ENCODE measurements around the gene SLC25A22.

Gene SLC25A22

DNA sequence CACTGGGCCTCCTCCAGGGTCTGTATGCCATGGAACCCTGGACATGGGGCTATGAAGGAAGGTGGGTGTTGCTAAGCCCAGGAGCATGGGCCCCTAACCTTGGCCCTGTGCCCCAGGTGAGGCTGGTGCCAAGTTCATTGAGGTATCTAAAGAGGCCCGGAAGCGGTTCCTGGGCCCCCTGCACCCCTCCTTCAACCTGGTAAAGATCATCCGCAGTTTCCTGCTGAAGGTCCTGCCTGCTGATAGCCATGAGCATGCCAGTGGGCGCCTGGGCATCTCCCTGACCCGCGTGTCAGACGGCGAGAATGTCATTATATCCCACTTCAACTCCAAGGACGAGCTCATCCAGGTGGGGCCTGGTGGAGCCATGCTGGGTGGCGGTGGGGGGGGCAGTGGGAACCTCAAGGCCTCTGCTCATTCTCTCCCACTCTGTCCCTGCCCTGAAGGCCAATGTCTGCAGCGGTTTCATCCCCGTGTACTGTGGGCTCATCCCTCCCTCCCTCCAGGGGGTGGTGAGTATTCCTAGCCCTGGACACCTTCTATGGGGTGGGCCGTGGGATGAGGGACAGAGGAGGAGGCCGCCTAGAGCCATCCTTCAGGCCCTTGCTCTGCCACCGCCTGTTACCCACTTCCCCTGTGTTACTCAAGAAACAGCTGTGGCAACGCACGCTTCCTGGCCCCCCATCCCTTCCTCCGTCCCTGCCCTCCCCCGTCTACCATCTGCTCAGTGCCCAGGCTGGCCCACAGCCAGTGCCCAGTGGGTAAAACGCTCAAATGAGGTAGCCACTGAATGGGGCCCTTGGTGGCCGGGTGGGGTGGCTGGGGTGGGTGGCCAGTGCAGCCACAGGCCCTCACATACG, 23.7 kb upstream of the SLC25A22 start:
- DNase-seq (ENCODE audit: low read depth), result no peak

DNA sequence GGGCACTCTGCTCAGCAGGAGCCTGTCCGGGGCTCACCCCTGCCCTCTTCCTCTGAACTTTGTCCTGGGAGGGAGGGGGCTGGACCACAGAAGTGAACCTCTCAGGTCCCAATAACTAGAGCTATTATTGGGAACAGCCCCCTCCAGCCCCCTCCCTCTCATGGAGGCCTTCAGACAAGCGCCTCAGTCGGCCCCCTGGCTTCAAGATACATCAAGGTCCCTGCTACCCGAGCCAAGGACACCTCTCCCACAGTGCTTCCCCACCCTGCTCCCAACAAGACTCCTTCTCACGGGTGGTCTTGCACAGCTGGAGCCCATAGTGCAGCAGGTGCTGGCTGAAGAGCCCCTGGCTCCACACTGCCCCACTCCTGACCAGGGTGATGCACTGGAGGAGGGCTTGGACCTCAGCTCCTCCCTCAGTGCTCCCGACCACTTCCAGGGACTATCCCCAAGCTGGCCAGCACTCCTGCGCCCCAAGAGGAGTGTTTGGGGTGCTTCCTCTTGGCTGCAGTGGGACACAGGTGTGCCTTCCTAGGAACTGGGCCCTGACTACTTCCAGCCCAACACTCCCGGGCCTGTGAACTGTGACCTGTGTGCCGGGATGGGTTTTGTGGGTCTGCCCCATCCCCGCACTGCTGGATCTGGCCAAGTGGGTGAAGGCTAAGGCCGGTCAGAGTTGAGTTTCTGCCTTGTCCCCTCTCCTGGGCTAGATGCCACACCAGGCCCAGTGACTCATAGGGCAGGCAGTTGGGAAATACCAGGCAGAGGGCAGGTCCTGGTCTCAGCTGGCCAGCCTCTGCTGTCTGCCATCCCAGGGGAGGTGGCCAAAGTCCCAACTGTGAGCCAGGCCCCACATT, 22.8 kb upstream of the SLC25A22 start:
- DNase-seq (ENCODE audit: low read depth), result no peak

DNA sequence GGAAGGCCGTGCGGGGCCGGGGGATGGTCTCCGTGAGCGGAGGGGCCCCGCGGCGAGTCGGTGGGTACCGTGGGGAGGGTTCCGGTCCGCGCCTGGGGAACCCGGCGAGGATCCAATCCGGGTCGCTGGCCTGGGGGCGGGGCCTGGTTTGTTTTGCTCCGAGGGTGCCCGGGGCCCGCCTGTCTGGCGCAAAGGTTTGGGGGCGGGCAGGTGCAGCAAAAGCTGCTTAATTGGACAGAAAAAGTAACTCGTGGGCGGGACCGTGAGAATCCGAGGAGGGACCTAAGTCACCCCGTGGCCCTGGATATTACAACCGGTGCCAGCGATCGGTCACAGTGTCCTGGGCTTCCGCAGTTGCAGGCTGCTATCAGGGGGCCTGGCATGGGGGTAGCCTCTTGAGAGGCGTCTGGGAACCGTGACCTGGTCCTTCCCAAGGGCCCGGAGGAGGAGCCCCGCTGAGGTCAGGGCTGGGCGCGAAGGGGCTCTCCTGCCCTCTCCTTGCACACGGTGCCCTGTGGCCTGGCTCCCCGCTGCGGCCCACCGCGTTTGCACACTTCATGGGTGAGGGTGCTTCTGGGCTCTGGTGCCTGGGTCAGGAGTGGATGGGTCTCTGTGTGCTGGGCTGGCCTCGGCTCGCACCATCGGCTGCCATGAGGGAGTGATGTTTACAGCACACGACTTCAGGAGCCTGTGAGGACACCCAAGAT, 22.0 kb upstream of the SLC25A22 start:
- DNase-seq (ENCODE audit: low read depth), result no peak

DNA sequence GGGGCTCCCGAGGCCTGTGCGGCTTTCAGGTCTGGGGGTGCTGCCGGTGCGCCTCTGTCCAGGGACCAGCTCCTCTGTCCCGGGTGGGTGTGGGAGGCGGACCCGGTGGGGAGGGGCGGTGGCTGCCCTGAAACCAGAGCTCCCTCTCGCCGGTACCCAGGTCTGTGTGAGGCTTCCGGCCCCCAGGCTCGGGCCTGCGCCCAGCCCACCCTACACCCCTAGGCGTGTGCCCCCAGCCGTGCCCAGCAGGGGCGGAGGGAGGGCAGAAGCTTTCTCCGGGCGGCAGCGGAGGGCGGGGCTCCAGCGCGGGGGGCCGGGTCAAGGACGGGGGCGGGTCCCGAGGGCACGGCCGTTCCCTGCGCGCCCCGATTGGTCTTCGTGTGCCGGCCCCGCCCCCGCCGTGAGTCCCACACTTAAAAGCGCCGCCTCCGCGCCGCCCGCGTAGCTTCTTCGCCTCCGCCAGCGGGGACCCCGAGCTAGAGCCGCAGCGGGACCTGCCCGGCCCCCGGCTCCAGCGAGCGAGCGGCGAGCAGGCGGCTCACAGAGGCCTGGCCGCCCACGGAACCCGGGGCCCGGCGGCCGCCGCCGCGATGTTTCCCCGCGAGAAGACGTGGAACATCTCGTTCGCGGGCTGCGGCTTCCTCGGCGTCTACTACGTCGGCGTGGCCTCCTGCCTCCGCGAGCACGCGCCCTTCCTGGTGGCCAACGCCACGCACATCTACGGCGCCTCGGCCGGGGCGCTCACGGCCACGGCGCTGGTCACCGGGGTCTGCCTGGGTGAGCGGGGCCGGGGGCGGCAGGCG, 21.2 kb upstream of the SLC25A22 start:
- DNase-seq (ENCODE audit: low read depth), result peak; percentile 65

DNA sequence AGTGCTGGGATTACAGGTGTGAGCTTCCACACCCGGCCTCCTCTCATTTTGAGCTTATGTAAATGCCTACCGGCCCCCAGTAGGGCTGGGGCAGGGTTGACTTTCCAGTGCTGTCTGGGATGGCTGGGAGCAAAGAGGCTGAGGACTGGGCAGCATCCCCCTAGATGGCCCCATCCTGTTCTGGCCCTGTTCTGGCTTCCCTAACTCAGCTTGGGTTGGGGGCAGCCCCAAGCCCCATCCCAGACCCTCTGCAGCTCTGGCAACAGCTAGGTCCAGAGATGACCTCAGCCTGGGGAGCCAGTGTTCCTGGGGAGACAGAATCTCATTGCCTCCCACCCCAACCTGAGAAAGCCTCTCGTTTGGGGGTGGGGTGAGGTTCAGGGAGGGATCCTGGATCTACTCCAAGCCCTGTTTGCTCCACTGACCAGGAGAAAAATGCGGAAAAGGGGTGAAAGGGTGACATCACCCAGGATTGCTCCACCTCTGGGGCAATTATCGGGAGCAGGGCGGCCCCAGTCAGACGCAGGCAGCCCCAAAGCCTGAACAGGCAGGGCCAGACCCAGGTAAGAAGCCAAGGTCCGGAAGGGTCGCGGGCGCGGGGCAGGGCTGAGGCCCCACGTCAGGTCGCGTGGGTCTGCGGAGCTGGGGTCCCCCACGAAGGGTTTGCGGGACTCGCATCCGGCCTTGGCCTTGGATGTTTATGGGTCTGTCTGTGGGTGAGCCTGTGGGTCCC, 20.5 kb upstream of the SLC25A22 start, which contains the start of gene PNPLA2:
PNPLA2 (plus strand) TSS at position 519 of the 733 bp plus-strand sequence. CDS start 805 bp downstream, outside the sequence.
- DNase-seq (ENCODE audit: low read depth), result no peak

DNA sequence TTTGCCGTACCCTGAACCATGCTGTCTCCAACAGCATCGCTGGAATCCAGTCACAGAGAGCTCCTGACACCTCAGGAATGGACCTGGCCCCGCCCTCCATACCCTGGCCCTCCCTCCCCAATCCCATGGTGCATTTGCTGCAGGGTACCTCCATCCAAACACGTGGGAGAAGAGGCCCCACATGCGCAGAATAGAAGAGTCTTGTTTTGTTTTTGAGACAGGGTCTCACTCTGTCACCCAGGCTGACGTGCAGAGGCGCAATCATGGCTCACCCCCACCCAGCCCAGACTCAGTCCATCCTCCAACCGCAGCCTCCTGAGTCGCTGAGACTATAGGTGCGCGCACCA, 18.3 kb upstream of the SLC25A22 start:
- no peak for DNase-seq (ENCODE audit: low read depth)

DNA sequence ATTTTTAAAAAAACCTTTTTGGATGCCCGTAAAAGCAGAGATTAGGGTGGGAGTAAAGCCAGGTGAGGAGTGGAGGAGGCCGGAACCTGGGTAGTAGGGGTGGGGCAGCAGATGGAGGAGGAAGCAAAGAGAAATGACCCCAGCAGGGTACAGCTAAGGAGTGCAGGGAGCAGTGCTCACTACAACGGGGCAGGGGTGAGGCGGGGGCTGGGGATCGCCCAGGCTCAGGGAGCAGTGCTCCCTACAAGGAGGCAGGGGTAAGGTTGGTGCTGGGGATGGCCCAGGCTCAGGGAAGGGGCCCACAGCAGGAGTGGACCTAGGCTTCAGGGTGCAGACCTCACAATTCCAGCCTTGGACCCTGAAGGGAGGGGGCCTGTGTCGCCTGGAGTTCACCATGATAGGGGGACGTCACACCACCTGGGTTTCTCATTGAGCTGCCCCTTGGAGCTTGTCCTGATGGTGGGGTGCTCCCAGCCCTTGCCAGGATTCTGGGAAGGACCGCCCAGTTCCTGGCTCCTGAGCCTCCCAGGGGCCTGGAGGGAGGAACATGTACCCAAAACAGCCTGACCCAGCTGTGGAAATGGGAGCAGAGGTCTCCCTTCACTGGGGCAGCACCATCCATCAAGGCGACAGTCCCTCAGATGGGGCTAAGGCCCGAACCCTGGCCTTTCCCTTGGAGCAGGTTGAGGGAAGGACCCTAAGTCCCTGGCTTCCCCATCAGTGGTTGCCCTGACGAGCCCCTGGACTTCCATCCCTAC, 17.8 kb upstream of the SLC25A22 start:
- DNase-seq (ENCODE audit: low read depth), result no peak

DNA sequence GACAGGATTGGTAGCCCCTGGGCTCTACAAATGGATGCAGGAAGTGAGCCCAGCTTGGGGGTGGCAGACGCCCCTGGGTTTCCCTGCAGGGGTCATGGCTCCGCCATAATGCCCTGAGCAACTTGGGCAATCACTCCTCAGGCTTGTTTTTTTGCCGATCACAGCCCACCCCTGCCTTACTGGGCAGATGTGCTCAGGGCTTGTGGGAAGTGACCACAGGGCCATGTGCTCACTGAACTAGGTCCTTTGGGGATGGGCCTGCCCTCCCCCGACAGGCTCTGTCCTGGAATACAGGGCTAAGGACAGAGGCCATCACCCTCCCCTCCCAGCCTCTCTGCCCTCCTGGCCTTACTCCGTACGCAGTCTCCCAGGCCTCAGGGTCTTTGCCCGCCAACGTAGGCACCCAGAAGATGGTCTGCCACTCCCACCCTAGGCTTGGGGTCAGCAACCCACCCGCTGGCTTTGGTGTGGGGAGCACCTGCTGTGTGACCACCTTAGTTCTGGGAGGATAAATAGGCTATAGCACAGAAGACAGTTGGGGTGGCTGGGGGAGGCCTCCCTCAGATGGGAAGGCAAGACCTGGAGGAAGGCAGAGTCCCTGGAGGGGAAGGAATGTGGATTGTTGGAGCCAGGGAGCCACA, 15.5 kb upstream of the SLC25A22 start:
- DNase-seq (ENCODE audit: low read depth), result no peak

DNA sequence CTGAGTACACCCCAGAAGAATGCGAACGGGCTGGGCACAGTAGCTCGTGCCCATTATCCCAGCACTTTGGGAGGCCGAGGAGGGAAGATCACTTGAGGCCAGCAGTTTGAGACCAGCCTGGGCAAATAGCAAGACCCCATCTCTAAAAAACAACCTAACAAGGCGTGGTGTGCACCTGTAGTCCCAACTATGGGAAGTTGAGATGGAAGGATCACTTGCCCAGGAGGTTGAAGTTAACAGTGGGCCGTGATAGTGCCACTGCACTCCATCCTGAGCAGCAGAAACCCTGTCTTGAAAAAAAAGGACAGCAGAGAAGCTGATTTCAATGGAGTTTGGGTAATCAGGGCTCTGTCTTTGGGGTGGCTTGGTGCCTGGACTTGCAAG, 15.0 kb upstream of the SLC25A22 start:
- no peak for DNase-seq (ENCODE audit: low read depth)

DNA sequence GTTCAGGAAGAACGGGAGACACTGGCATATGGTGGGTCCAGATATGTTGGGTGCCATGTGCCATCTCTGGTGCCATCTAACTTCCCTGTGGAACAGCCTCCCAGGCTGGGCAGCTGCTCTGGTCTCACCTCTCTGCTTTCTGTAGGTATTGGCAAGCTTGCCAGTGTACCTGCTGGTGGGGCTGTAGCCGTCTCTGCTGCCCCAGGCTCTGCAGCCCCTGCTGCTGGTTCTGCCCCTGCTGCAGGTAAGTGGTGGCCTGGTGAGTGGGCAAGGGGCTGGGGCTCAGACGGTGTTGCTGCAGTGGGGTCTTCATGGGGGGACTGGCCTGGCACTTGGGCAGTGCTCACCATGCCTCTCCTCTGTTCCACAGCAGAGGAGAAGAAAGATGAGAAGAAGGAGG, 14.3 kb upstream of the SLC25A22 start:
- no peak for DNase-seq (ENCODE audit: low read depth)

DNA sequence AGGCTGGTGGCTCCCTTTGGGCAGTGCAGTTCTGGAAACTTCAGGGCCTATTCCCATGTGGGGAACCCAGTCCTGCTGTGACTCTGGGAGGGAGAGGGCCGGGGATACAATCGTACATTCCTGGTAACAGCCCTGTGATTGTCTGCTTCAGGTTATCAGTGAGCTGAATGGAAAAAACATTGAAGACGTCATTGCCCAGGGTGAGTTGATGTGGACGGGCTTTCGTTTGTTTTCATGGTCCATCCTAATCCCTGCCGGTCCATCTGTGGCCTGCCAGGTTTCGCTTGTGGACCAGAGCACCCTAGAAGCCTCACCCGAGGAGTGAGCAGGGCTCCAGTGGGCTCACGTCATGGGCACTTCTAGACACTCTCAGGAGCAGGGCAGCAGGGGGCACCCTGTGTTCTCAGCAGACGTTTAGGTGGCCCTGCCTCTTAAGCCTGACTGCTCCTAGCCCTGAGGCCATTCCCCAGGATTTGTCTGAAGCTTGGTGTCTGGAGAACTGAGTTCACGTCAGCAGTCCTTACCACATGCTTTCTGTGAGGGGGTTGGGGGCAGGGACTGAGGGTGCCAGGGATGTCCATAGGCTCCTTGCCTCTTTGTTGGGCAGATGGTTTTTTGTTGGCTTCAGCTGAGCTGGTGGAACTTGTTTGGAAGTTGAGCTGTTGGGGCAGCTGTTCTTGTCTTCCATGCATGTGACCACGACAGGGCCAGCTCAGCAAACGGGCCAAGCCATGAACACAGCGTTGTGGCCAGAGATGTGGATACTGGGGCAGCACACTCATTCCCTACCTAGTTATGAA, 13.6 kb upstream of the SLC25A22 start:
- no peak for DNase-seq (ENCODE audit: low read depth)

DNA sequence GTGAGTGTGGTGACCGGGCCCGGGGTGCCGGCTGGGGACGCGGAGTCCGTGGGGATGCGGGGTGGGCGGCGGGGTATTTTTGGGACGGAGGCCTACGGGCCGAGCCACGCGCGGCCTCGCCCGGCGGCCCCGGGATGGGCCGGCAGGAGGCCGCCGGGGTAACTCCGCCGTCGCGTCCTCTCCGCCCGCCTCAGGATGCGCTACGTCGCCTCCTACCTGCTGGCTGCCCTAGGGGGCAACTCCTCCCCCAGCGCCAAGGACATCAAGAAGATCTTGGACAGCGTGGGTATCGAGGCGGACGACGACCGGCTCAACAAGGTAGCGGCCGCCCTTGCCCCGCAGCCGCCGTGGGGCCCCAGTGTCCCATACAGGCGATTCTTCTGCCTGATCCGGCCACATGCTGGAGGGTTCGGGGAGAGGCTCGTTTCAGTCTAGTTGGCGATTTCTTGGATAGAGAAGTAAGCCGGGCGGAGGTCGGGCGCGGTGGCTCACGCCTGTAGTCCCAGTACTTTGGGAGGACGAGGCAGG, 12.0 kb upstream of the SLC25A22 start:
- DNase-seq (ENCODE audit: low read depth), result no peak

DNA sequence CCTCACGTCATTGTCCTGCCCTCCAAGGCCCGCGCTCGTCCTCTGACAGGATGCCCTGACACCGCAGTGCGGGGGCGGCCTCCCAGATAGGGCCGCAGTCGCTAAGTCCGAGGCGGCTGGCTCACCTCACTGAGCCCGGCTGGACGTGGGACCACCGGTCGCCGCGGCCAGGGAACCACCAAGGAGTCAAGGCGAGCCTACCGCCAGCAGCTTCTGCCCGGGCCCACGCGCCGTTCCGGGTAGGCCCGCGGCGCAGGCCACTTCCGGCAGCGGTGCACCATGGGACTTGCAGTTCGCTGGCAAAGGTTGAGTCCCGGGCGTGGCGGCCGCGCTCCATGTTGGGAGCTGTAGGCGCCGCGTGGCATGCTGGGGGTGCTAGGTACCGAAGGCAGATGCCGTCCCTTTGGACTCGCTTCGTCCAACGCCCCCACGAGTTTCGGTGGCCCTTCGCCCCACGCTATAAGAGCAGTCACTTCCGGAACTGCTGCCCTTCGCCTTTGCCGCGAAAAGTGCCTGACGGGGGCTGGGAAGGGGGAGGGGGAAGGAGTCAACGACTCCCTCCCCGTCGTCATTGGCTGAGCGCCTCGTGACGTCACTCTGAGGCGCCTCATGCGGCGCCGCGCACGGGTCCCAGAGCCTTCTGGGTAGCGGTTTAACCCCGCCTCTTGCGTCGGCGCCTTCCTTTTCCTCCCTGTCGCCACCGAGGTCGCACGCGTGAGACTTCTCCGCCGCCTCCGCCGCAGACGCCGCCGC, 11.4 kb upstream of the SLC25A22 start, which contains the start of gene RPLP2:
RPLP2 (plus strand) TSS at position 681 of the 753 bp plus-strand sequence. CDS start 268 bp downstream, outside the sequence.
- peak; percentile 93 for DNase-seq (ENCODE audit: low read depth)

DNA sequence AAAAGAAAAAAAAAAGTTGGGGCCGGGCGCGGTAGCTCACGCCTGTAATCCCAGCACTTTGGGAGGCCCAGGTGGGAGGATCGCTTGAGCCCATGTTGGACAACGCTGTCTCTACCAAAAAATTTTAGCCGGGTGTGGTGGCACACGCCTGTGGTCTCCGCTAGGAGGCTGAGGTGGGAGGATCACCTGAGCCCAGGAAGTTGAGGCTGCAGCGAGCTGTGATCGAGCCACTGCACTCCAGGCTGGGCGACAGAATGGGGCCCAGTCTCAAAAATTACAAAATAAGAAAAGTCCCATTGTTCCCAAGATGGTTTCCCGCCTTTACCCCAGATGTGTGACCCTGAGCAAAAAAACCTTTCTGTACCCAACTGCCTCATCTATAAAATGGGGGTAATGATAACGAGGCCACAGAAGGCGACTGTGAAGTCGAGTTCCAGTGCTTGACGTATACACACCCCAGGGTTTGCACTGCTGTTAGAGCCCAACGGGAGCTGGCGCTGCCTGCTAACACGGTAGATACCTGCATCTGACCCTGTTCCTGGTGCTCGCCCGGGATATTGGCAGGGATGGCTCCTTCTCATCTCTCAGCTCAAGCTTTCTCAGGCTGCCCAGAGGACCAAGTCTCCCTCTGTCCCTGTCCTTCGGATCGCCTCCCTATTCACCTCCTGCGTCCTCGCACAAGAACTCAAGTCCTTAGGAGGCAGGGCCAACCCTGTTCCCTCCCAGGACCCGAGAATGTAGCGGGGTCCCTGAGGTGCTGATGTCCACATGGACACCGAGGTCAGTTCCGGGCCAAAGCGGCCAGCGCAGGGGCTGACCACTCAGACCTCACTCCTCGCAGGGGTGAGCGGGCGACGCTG, 10.6 kb upstream of the SLC25A22 start:
- DNase-seq (ENCODE audit: low read depth), result no peak

DNA sequence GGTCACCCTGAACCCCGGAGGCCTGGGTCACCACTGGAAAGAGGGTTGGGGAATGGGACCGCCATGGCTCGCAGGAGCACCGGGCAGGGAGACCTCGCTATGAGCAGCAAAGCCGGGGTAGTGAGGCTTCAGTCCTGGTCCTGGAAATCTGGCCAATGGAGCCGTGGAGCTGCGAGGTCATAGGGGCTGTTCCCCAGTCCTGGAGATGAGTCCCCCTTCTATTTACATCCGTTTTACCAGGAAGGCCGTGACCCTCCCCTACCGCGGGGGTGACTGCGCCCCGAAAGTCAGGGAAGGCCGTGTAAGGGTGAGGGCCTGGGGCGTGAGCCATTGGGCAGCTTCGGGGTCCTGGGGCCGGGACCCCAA, 6.5 kb upstream of the SLC25A22 start:
- no peak for DNase-seq (ENCODE audit: low read depth)

DNA sequence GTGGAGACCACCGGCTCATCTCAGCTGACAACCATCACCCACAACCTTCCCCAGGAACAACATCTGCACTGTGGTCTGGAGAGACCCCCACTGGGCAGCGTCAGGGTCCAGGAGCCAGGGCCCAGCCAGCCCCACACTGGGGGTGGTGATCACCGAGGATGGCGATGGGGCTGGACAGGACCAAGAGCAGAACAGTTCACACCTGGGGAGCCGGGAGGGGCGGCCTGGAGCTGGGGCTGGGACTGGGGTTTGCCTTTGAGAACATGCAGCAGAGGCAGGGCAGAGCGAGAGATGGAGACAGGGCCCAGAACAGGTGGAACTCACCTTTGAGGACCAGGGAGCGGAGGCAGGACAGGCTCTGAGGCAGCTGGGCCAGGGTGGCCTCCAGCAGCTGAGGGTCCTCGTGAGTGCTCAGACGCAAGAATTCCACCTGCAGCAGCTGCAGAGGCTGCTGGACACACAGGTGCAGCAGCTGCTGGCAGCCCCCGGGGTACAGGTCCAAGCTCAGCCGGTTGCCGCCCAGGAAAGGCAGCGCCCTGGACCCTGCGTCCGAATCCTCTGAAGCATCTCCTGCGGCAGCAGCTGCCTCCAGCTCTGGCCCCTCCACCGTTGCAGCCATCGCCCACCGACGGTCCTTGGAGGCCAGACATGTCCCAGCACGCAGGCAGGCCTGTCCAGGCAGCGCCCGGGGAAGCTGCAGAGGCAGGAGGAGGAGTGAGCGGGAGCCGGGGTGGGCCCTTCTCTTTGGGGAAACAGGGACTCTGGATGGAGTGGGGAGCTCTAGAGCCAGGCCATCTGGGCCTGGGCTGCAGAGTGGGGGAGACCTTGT, 5.9 kb upstream of the SLC25A22 start:
- DNase-seq (ENCODE audit: low read depth), result no peak

Measured in stromal cell of bone marrow (primary cell).